CD4-positive, alpha-beta T cell treated with Interleukin-10 for 1 hour (primary cell): ENCODE data around the gene CCDC149.

ENCODE experiments used
- DNase-seq: peaks from one replicate; pipeline ENCODE4 v3.0.0-alpha.2; 2020

CCDC149 gene

DNA sequence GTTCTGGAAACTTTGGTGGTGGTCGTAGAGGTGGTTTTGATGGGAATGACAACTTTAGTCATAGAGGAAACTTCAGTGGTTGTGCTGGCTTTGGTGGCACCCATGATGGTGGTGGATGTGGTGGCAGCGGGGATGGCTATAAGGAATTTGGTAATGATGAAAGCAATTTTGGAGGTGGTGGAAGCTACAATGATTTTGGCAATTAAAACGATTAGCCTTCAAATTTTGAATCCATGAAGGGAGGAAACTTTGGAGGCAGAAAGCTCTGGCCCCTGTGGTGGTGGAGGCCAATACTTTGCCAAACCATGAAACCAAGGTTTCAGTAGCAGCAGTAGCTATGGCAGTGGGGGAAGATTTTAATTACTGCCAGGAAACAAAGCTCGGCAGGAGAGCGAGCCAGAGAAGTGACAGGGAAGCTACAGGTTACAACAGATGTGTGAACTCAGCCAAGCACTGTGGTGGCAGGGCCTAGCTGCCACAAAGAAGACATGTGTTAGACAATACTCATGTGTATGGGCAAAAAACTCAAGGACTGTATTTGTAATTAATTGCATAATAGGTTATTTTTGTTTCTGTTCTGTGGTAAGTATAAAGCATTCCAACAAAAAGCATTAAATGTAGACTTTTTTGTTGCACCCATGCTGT lies 140.7 kb downstream of the CCDC149 start:
- no peak for DNase-seq

DNA sequence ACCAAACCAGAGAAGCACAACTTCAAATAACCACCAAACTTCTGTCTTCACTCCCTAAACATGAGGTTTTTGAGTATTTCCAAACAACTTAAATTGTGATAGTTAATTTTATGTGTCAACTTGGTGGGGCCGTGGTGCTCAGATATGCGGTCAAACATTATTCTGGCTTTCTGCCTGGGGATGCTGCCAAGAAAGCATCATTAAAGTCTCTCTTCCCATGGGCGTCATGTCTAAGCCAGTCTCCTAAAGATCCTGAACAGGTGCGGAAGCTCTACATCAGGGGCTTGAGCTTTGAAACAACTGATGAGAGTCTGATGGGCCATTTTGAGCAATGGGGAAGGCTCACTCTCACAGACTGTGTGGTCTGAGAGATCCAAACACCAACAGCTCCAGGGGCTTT lies 141.6 kb downstream of the CCDC149 start:
- no peak for DNase-seq

DNA sequence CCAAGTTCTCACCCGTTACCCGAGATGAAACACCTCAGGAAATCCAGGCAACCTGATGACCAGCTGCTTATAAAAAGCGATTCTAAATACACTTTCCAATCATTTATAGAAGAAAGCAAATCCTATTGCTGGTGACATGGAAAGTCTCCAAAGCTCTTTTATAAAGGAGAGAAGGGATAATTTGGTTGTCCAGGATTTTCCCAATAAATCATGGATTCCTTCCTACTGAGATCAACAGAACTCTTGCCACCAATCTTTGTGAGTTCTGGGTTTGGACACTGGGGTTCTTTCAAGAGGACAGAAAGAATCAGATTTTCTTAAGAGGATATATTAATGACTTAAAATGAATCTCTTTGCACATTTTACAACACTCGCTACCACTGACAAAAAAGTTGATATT lies 142.2 kb downstream of the CCDC149 start:
- DNase-seq: no peak

DNA sequence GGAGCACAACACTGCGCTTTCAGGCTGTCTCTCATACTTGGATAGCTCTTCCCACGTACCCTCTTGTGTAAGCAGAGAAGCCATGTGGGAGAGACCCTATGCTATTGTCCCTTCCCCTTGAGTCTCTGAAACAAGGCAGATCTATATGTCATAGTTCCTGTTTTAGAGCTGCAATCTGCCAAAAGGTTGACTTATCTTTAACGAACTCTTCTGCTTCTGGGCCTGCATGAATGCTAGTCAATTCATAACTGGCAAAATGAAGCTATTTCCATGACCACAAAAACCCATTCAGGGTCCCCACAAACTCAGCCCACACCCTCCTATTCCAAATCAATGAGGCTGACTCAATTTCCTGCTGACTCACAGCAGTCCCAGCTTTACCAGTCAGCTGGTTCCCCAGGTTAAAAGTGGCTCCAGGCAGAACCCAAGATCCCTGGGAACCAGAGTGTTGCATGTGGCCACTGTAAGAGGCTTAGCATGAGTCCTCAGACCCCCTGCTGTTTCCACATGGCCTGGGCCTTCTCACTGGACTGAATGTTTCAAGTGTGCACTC lies 142.7 kb downstream of the CCDC149 start:
- DNase-seq: no peak

DNA sequence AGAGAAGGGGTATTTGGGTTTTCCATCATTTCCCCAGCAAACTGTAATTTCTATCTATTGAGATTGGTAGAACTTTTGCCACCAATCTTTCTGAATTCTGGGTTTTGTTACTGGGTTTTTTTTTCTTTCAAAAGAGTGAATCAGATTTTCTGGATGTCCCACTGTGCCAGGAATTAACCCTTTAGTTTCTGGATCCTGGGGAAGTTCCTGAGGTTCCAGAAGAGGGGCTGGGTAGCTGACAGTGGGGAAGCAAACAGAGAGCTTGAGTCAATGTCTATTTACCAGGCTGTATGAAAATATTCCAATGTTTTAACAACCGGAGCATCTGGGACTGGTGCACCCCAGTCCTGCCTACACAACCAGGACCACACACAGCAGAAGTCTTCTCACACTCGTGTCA lies 143.3 kb downstream of the CCDC149 start:
- DNase-seq: no peak

DNA sequence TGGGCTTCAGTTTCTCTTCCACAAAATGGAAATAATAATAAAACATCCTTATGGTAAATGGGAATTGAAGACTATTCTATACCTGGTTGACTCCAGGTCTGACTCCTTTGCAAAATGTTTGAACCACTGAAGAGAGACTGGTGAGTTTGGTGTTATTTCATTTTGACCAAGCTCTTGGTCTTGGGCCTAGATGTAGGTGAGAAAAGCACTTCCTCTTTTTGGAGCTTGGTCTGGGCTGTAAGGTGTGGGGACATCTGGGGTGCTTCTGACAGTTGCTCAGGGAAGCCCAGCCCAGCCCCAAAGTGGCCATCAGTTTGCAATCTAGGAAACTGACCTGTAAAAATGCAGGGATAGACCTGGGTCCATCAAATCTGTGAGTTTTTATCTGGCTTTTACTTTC lies 144.2 kb downstream of the CCDC149 start:
- DNase-seq: no peak

DNA sequence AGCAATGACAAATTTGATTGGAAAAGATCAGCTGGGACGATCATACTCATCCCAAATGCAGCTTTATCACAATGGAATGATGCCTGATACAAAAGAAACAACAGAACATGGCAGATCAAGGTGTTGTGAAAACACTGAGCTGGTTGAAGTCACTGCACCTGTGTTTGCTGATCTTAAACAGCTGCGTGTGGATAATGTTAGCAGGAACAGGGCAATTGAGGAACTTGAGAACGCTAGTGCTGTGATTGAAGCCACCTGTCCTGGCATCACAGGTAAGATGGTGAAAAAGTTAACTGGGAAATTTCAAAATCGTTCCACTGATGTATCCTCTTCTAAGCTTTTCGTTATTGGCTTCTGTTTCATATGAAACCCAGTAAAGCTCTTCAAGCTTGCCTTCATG lies 144.8 kb downstream of the CCDC149 start:
- DNase-seq: no peak

DNA sequence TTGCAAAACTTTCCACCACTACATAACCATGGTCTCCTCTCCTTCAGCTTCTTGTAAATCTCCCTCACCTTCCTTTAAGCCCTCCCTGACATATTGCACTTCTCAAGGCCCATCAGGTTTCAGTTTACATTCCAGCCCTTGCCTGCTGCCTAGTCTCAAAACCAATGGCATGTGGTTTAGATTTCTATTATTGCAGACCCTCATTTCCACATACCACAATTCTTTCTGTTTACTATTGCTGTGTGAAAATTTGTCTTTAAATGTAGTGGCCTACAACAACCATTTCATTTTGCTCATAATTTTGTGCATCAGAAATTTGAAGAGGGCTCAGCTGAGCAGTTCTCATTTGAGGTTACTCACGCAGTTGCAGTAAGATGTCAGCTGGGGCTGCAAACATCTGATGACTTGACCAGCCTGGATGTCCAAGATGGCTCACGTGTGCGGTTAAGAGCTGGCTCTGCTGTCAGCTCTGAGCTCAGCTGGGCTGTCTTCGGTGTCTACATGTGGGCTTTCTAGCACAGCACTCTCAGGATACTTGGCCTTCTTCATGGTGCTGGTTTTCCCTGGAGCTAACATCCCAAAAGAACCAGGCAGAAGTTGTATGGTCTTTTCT lies 147.4 kb downstream of the CCDC149 start:
- no peak for DNase-seq

DNA sequence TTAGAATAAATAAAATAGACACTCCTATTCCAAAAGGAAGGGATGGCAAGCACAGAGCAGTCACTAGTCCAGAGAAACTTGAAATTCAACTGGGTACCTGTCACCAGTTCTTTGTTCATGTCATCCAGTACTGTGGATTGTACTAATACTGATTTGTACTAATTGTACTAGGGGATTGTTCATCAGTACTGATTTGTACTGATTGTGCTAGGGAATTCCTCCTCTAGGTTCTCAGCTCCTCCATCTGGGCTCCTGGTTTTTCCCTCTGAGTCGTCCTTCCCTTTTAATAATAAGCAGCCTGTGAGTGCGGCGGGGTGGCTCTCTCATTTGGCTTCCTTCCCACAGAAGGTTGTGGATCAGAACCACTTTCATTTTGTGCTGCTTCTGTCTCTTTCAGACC lies 148.5 kb downstream of the CCDC149 start:
- no peak for DNase-seq

DNA sequence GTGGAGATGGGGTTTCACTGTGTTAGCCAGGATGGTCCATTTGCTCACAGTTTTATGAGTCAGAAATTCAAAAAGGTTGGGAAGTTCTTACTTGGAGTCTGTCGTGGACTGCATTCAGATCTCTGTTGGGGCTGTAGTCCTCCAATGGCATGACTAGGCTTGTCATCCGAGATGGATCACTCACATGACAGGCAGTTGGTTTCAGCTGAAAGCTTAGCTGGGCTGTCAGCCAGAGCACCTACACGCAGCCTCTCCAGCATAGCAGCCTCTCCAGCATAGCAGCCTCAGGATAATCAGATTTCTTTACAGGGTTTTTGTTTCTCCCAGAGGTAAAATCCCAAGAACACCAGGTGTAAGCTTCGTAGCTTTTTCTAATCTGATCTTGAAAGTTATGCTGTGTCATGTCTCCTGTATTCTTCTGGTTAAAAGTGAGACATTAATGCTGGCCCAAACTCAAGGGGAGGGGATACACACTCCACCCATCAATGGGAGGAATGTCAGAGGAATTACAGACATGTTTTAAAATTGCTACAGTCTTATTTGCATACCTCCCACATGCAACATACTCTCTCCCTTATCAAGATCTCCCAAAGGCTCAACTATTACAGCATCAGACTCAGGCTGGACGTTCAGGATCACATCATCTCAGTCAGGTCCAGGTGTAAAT lies 149.1 kb downstream of the CCDC149 start:
- no peak for DNase-seq
